SIG-M5 treated with dmso at 0.1 percent for 504 hours (cell line): ENCODE data around the gene MRPS17.
"Not testable (repeated sequence)": the region's sequence is repeated elsewhere in the genome, so short reads cannot be mapped to it uniquely, and the experiment has no call there.

Experiments
- DNase-seq: peaks from one replicate; lab custom pipeline; 2025; ENCODE audit not compliant: unreplicated experiment; lab: John Stamatoyannopoulos, UW

MRPS17 gene

GRCh38 chr7:55951637-55952351, at the start of gene MRPS17:
MRPS17 (plus strand) TSS chr7:55951877; CDS start chr7:55953196, 1,319 bp downstream.
- peak; percentile 85 for DNase-seq

DNA sequence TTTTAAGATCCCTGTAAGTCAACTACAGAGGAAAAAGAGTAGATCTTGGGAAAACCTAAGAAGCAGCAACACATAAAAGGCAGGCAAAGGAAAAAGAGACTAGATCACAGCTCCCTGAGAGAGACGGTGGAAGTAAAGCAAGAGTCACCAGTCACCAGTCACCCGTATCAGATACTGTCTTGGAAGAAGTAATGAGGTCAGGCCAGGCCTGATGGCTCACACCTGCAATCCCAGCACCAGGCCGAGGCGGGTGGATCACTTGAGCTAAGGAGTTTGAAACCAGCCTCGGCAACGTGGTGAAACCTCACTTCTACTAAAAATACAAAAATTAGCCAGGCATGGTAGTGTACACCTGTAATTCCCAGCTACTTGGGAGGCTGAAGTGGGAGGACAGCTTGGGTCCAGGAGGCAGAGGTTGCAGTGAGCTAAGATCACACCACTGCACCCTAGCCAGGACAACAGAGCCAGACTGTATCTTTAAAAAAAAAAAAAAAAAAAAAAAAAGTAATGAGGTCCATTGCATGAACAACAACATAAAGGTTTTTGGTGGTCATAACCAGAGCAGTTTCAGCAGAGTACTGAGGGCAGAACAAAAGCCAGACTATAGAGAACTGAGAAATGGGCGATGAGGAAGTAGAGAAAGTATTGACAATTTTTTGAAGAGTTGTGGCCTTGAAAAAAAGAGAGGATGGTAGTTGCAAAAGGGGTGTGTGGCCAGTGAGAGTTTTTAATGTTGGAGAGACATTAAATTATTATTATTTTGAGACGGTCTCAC, 47.5 kb upstream of the MRPS17 start:
- peak; percentile 39 for DNase-seq

GRCh38 chr7:55912748-55913158, 38.9 kb upstream of the MRPS17 start:
- no peak for DNase-seq

DNA sequence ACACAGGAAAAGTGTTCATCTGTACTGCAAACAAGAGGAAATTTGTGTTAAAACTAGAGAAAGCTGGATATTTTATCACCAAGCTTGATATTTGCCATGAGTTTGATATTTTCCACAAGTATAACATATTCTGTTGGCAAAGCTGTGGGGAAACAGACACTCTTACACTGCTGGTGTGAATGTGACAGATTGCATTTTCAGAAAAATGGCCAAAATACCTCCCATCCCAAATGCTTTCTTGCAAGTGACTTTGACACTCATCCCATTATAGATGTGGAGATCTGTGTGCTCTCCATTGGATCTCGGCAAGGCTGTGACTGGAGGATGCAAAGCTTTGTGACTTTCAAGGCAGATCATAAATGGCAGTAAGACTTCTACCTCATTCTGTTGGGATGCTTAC, 33.9 kb upstream of the MRPS17 start:
- DNase-seq: no peak

GRCh38 chr7:55928006-55928767, 23.5 kb upstream of the MRPS17 start:
- DNase-seq: no peak

DNA sequence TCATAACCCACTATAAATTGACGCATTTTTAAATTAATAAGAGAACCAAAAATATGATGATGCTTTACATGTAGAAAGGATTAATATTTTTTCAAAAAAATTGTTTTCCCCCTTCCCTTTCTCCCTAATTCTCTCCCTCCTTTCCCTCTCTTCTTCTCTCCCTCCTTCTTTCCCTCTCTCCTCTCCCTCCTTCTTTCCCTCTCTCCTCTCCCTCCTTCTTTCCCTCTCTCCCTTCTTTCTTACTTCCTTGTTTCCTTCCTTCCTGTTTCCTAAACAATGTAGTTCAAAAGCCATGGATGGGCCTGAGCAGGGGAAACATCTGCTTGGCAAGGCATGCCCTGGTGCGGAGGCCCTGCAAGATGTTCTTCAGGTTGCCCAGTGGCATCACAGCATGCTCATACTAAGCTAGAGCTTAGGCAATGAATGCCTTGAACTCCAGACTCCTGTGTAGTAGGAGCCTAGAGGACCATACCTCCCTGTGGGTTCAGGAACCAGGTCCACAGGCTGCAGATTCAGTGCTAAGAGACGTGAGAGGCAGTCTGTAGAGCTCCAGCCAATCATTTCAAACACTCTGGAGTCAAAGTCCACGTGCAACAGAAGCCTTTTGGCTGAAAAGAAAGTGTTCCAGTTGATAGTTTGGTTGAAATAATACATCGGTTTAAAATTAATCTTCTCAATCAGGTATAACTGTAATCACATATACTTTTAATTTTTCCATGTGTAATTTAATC, 20.1 kb upstream of the MRPS17 start:
- DNase-seq: no peak

- no peak for DNase-seq
Measured at GRCh38 chr7:55939514-55940123, 12.1 kb upstream of the MRPS17 start.

DNA sequence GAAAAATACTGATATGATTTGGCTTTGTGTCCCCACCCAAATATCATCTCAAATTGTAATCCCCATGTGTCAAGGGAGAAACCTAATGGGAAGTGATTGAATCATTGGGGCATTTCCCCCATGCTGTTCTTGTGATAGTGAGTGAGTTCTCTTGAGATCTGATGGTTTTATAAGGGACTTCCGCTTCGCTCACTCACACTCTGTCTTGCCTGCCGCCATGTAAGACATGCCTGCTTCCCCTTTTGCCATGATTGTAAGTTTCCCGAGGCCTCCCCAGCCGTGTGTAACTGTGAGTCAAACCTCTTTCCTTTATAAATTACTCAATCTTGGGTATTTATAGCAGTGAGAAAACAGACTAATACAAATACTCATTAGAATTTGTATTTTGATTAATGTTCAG, 5.1 kb upstream of the MRPS17 start:
- DNase-seq: no peak

- DNase-seq: not testable (repeated sequence)
Measured at GRCh38 chr7:55952352-55952671, 635 bp downstream of the MRPS17 start.

DNA sequence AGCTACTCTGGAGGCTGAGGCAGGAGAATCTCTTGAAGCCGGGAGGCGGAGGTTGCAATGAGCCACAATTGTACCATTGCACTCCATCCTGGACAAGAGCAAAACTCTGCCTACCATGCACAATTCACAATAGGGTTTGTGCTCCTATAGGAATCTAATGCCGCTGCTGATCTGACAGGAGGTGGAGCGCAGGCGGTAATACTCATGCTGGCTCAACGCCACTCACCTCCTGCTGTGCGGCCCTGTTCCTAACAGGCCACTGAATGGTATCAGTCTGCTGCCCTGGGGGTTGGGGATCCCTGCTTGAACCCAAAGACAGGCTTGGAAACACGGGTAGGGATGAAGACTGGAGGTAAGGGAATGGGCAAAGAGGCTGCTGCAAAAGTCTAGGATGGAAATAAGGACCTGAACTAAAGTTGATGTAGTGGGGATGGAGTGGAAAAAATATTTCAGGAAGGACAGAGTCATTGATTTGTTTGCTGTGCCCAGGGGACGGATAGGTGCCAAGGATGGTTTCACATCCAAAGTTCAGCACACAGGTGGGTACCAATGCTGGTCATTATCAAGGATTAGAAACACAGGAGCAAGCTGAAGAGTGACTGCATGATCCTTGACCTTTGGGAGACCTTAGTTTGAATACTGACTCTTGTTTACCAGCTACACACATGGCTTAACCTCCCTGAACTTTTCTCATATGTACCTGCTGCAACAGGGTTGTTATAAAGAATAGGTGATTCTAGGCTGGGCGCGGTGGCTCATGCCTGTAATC, 2.2 kb downstream of the MRPS17 start:
- DNase-seq: no peak

- DNase-seq: no peak
Measured at GRCh38 chr7:55957190-55957589, 5.5 kb downstream of the MRPS17 start.

GRCh38 chr7:55962014-55962413, 10.3 kb downstream of the MRPS17 start:
- no peak for DNase-seq

- DNase-seq: no peak
Measured at GRCh38 chr7:55963584-55964168, 12.0 kb downstream of the MRPS17 start.

- DNase-seq: peak; percentile 33
Measured at GRCh38 chr7:55964261-55965099, 12.8 kb downstream of the MRPS17 start, which contains the start of gene NIPSNAP2. NIPSNAP2 (plus strand) TSS chr7:55964585; CDS start chr7:55964610, 25 bp downstream.

DNA sequence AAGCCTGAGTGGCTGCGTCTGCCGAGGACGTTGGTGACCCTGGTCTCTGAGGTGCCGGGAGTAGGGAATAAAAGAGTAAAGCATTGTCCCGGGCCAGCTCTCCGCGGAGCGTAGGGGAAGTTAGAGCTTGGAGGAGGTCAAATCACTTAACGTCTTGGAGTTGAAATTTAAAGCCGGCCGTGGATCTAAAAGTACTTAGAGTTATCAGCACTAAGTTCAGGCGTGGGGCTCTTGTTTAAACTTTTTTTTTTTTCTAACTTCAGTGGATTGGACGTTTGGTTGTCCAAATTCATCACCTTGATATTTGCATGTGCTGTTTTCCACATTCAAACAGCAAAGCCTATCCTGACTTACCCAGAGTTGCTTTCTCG, 13.4 kb downstream of the MRPS17 start:
- DNase-seq: peak; percentile 48

DNA sequence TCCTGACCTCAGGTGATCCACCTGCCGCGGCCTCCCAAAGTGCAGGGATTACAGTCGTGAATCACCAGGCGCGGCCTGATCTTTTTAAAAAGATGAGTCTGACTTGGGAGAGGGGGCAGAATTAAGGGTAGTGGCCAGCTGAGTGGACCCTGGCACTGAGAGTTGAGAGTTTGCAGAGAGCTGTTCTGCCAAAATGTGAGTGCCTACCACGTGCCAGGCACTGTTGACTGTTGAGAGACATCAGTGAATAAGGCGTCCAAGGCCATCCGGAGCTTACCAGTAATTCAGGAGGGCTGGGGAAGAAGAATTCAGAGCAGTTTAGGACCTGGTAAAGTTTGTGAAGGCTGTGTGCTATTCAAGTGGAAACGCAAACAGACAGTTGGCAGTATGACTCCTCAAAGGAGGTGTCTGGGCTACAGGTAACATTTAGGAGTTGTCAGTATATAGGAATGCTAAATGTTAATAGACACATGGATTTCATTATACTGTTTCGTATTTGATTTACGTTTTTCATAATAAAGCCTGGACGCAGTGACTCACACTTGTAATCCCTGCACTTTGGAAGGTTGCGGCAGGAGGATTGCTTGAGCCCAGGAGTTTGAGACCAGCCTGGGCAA, 14.2 kb downstream of the MRPS17 start:
- no peak for DNase-seq

DNA sequence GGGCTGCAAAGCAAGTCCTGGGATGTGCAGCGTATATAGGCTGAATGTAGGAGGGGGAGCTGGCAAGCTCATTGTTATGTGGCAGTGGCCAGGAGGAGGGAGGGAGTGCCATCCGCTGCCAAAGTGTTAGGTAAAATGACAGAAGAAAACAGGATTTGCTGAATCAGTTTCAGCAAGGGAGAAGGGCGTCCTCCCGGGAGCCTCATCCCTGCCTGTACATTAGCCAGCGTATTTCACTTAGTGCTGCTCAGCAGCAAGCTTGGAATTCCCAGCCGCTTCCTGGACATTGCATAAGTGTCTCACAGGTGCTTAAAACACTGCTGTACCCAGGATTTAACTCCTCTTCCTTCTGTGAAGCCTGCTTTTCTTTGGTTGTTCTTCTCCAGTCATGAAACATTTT, 15.2 kb downstream of the MRPS17 start:
- DNase-seq: no peak

GRCh38 chr7:55969391-55969790, 17.7 kb downstream of the MRPS17 start:
- DNase-seq: no peak
